Measurements from ENCODE around the gene OOSP2. TPM values are rescaled to one million over a fixed set of nuclear protein-coding genes. Genes with fewer than 3 reads are reported as not detected.
"Not testable (repeated sequence)": the region's sequence is repeated elsewhere in the genome, so short reads cannot be mapped to it uniquely, and the experiment has no call there.

The OOSP2 gene
- total and polyA plus RNA-seq, 11 donors, result not detected

- intact Hi-C loops (cut with DNase I), result no loop called here
- H3K36me3 ChIP-seq, result no peaks in the 10 kb centered on the region
- peaks cover 0 to 3% (median 0%) of the 10 kb centered on the region in 12 donors for H3K4me1 ChIP-seq
- no peak overlapping the region for H3K27ac ChIP-seq
- ATAC-seq, result no peak
- H3K9me3 ChIP-seq, result peaks cover 0 to 4% (median 0%) of the 10 kb centered on the region in 12 donors
- no peak overlapping the region for H3K4me3 ChIP-seq
- TF ChIP-seq CTCF (IDR thresholded peaks at IDR 0.05), result no peak
- TF ChIP-seq POLR2A (IDR thresholded peaks at IDR 0.05), result no peak
- no peak for DNase-seq
- WGBS, 4 donors, result 93 to 95% (median 94%) methylated on average over 4 of the region's 4 CpGs
- no peaks in the 10 kb centered on the region for H3K27me3 ChIP-seq
Measured at GRCh38 chr11:60059521-60060240, 19.5 kb downstream of the OOSP2 start.

GRCh38 chr11:60064111-60064510, 23.9 kb downstream of the OOSP2 start:
- ATAC-seq (no peak), DNase-seq (no peak)
- intact Hi-C loops (cut with DNase I), result no loop called here
- H3K9me3 ChIP-seq, result peaks cover 0 to 4% (median 0%) of the 10 kb centered on the region in 12 donors
- H3K27ac ChIP-seq, result no peak overlapping the region
- H3K4me1 ChIP-seq, result no peaks in the 10 kb centered on the region
- H3K27me3 ChIP-seq, result no peaks in the 10 kb centered on the region
- no peaks in the 10 kb centered on the region for H3K36me3 ChIP-seq
- WGBS, 4 donors, result 68 to 80% (median 74%) methylated on average over 1 of the region's 1 CpG
- TF ChIP-seq CTCF (IDR thresholded peaks at IDR 0.05) (no peak), POLR2A (IDR thresholded peaks at IDR 0.05) (no peak)
- H3K4me3 ChIP-seq, result no peak overlapping the region

- Histone ChIP-seq H3K4me3 (no peak overlapping the region), H3K27me3 (no peaks in the 10 kb centered on the region), H3K36me3 (no peaks in the 10 kb centered on the region), H3K27ac (no peak overlapping the region), H3K9me3 (no peaks in the 10 kb centered on the region), H3K4me1 (no peaks in the 10 kb centered on the region)
- no peak for TF ChIP-seq POLR2A (IDR thresholded peaks at IDR 0.05)
- TF ChIP-seq CTCF (IDR thresholded peaks at IDR 0.05), result no peak
- ATAC-seq (no peak), DNase-seq (no peak)
- intact Hi-C loops (cut with DNase I), result no loop called here
- WGBS, 4 donors, result 72 to 85% (median 79%) methylated on average over 1 of the region's 1 CpG
Measured at GRCh38 chr11:60065801-60066200, 25.6 kb downstream of the OOSP2 start.

- no peak for DNase-seq
Measured at GRCh38 chr11:60069450-60069849, 29.2 kb downstream of the OOSP2 start.

GRCh38 chr11:60071644-60072043, 31.4 kb downstream of the OOSP2 start:
- H3K27ac ChIP-seq; H3K9me3 ChIP-seq; H3K4me1 ChIP-seq; H3K36me3 ChIP-seq; intact Hi-C loops (cut with DNase I); H3K4me3 ChIP-seq; H3K27me3 ChIP-seq; ATAC-seq; DNase-seq: not testable (repeated sequence)
- WGBS, 4 donors, result 71 to 77% (median 75%) methylated on average over 6 of the region's 6 CpGs

More at GRCh38 chr11:60069450-60069849, 29.2 kb downstream of the OOSP2 start:
- no peaks in the 10 kb centered on the region for H3K36me3 ChIP-seq
- ATAC-seq, result no peak
- H3K27me3 ChIP-seq, result no peaks in the 10 kb centered on the region
- no peaks in the 10 kb centered on the region for H3K9me3 ChIP-seq
- no peak overlapping the region for H3K4me3 ChIP-seq
- TF ChIP-seq POLR2A (IDR thresholded peaks at IDR 0.05) (no peak), CTCF (IDR thresholded peaks at IDR 0.05) (no peak)
- intact Hi-C loops (cut with DNase I), result no loop called here
- WGBS, 4 donors, result 72 to 76% (median 74%) methylated on average over 2 of the region's 2 CpGs
- H3K4me1 ChIP-seq, result no peaks in the 10 kb centered on the region
- H3K27ac ChIP-seq, result no peak overlapping the region
